HepG2 (cell line): ENCODE measurements around the gene PCGF2. TPM values are rescaled to one million over a fixed set of nuclear protein-coding genes. Genes with fewer than 3 reads are reported as not detected.
A peak's percentile ranks its signal among the peaks of the same experiment; 100 is the strongest.

Experiments
- DNMT1 ChIP-seq: sonication (generic); formaldehyde crosslinking; IDR thresholded peaks from 2 replicates; pipeline ENCODE4 v1.5.1; 2020; ENCODE audit warnings: mild to moderate bottlenecking, missing genetic modification reagents
- GFI1 ChIP-seq: sonication (generic); formaldehyde crosslinking; IDR thresholded peaks from 2 replicates; pipeline ENCODE4 v1.5.0; 2020; ENCODE audit warnings: missing genetic modification reagents, mild to moderate bottlenecking, borderline replicate concordance
- HOXA7 ChIP-seq: sonication (generic); formaldehyde crosslinking; IDR thresholded peaks from 2 replicates; pipeline ENCODE4 v1.8.1; 2022; ENCODE audit warnings: mild to moderate bottlenecking, missing genetic modification reagents, moderate library complexity
- MYPOP ChIP-seq: sonication (generic); formaldehyde crosslinking; IDR thresholded peaks from 2 replicates; pipeline ENCODE4 v1.8.1; 2023; ENCODE audit warnings: mild to moderate bottlenecking, moderate library complexity, missing genetic modification reagents
- PHF20 ChIP-seq: sonication (generic); formaldehyde crosslinking; IDR thresholded peaks from 2 replicates; pipeline ENCODE4 v1.5.0; 2020; ENCODE audit warnings: mild to moderate bottlenecking, missing genetic modification reagents
- RAD51 ChIP-seq: fragments of 450-650 bp; IDR thresholded peaks from 2 replicates; pipeline ENCODE4 v1.6.1; 2016; ENCODE audit warnings: borderline replicate concordance
- REST ChIP-seq, 2 experiments: IDR thresholded peaks; 2 replicates each; pipeline ENCODE4 v1.6.1; 2011 to 2012; ENCODE audit warnings: low read length in 2 of 2, borderline replicate concordance in 1 of 2, low read depth in 1 of 2, mild to moderate bottlenecking in 1 of 2, moderate library complexity in 1 of 2
- SP2 ChIP-seq: sonication (generic); formaldehyde crosslinking; IDR thresholded peaks from 2 replicates; pipeline ENCODE4 v1.5.1; 2020; ENCODE audit warnings: mild to moderate bottlenecking, missing genetic modification reagents
- ZNF138 ChIP-seq: sonication (generic); formaldehyde crosslinking; IDR thresholded peaks from 2 replicates; pipeline ENCODE4 v1.5.0; 2020; ENCODE audit warnings: mild to moderate bottlenecking, low read depth, missing genetic modification reagents
- ZNF18 ChIP-seq: sonication (generic); formaldehyde crosslinking; IDR thresholded peaks from 2 replicates; pipeline ENCODE4 v1.8.0; 2022; ENCODE audit warnings: mild to moderate bottlenecking, missing genetic modification reagents; ENCODE audit not compliant: insufficient replicate concordance
- ZNF281 ChIP-seq: sonication (generic); formaldehyde crosslinking; IDR thresholded peaks from 2 replicates; pipeline ENCODE4 v1.4.0; 2020; ENCODE audit warnings: missing genetic modification reagents, borderline replicate concordance
- ZNF772 ChIP-seq: sonication (generic); formaldehyde crosslinking; IDR thresholded peaks from 2 replicates; pipeline ENCODE4 v1.5.0; 2020; ENCODE audit warnings: mild to moderate bottlenecking, missing genetic modification reagents
- polyA plus RNA-seq, 8 experiments: library from polyadenylated mRNA; depleted of rRNA in 3 of 8; stranded (reverse) in 7 of 8; unstranded in 1 of 8; fragments of >200 nt; fragmentation: Illumina TruSeq in 4 of 8; extraction: Trizol in 4 of 8; gene quantifications; 2 replicates each; pipeline versions ENCODE4 v1.2.1 to v1.2.3, GENCODE V29; 2011 to 2016; ENCODE audit warnings: low read depth in 4 of 8, missing spikeins in 1 of 8, mixed read lengths in 1 of 8; ENCODE audit not compliant: insufficient read depth in 1 of 8
- total RNA-seq, 5 experiments: library from RNA; depleted of rRNA; stranded (reverse); fragments of >200 nt; fragmentation: Illumina TruSeq; extraction: Trizol; gene quantifications; 2 replicates each; pipeline ENCODE4 v1.2.3, GENCODE V29; 2016; ENCODE audit warnings: low read depth in 1 of 5
- TF ChIP-seq, protein P1 (sequence below): sonication (generic); formaldehyde crosslinking; IDR thresholded peaks from 2 replicates; pipeline ENCODE4 v1.4.0; 2020; ENCODE audit warnings: low read depth, mild to moderate bottlenecking, missing genetic modification reagents
- TF ChIP-seq, protein P2 (sequence below): sonication (generic); formaldehyde crosslinking; IDR thresholded peaks from 2 replicates; pipeline ENCODE4 v1.4.0; 2020; ENCODE audit warnings: mild to moderate bottlenecking, missing genetic modification reagents

PCGF2 gene
- total and polyA plus RNA-seq, 2 of the 13 experiments (the other 11 are each of a cell fraction or from before 2014, with no cell fraction given) = 11.6 to 29.4 TPM

GRCh38 chr17:38750312-38751121 is 2.4 kb upstream of the PCGF2 start (continued):
- TF ChIP-seq ZNF772 (CRISPR knock-in tag) (0 out of 2 replicates have a peak, but pooled peaks have one; percentile 19), PHF20 (CRISPR knock-in tag) (no peak), MYPOP (CRISPR knock-in tag) (peak; percentile 98), DNMT1 (CRISPR knock-in tag) (no peak), ZNF18 (CRISPR knock-in tag) (peak; percentile 54), GFI1 (no peak), RAD51 (no peak), ZNF281 (CRISPR knock-in tag) (0 out of 2 replicates have a peak, but pooled peaks have one; percentile 7), REST (IDR thresholded peaks at IDR 0.05; ENCODE audit: borderline replicate concordance in 1 of 2, low read depth in 1 of 2, low read length in 2 of 2) (0 out of 4 replicates have a peak, but pooled peaks of 1 of the 2 experiments have one; percentile 26), ZNF138 (CRISPR knock-in tag) (peak; percentile 50; the same call in 1 of the 2 replicates), SP2 (CRISPR knock-in tag) (0 out of 2 replicates have a peak, but pooled peaks have one; percentile 31), HOXA7 (no peak)
- TF ChIP-seq, protein P1, sequence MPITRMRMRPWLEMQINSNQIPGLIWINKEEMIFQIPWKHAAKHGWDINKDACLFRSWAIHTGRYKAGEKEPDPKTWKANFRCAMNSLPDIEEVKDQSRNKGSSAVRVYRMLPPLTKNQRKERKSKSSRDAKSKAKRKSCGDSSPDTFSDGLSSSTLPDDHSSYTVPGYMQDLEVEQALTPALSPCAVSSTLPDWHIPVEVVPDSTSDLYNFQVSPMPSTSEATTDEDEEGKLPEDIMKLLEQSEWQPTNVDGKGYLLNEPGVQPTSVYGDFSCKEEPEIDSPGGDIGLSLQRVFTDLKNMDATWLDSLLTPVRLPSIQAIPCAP (CRISPR knock-in tag) = no peak
- TF ChIP-seq, protein P2, sequence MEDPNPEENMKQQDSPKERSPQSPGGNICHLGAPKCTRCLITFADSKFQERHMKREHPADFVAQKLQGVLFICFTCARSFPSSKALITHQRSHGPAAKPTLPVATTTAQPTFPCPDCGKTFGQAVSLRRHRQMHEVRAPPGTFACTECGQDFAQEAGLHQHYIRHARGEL (CRISPR knock-in tag) = no peak
